Middle frontal gyrus (tissue), 1 donor: ENCODE data around the gene CS.
"Not testable (repeated sequence)": the region's sequence is repeated elsewhere in the genome, so short reads cannot be mapped to it uniquely, and the experiment has no call there.

Experiments
- DNase-seq: peaks from one replicate; pipeline ENCODE4 v3.0.0-alpha.2; 2015; ENCODE audit warnings: low spot score; ENCODE audit errors: extremely low spot score

Gene CS

DNA sequence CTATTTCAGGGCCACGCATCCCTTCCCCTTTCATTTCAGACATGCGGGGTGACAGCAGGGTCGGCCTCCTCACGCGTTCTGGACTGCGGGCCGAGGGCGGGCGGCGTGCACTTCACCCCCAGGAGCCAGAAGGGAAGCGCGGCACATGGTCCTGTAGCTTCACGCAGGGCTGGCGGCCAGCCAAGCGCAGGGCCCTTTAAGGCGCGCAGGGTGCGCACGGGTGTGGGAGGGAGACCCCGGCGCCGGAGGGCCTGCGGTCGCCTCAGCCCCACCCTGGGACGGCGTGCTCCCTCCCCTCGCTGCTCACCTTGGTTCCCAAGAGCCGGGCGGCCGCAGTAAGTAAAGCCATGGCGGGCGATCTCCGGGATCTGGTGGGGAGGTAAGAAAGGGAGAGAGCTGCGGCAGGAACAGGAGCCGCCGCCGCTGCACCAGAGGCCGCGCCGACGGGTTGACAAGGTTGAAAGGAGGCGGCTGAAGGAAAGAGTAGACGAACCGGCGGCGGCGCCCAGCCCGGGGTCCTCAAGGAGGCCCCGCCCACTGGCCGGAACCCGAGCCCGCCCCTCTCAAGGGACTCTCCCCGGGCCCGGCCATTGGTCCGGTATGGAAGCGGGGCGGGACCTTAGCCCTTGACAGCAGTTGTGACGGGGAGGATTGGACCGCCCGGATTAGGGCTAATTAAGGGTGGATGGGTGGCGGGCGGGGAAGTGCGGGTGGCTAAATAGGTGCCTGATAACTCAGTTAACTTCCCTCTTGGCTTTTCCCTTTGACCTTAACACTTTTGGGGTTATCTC lies at the start of gene CS:
CS (minus strand) TSS at position 478 of the 791 bp plus-strand sequence; CDS start at position 349, 129 bp downstream.
- peak; percentile 97 for DNase-seq

GRCh38 chr12:56348776-56349175 lies 48.6 kb upstream of the CS start:
- no peak for DNase-seq

- not testable (repeated sequence) for DNase-seq
These were observed 47.1 kb upstream of the CS start for GRCh38 chr12:56347255-56347654.

- DNase-seq, result no peak
These were observed 46.5 kb upstream of the CS start for GRCh38 chr12:56346675-56347074.

DNA sequence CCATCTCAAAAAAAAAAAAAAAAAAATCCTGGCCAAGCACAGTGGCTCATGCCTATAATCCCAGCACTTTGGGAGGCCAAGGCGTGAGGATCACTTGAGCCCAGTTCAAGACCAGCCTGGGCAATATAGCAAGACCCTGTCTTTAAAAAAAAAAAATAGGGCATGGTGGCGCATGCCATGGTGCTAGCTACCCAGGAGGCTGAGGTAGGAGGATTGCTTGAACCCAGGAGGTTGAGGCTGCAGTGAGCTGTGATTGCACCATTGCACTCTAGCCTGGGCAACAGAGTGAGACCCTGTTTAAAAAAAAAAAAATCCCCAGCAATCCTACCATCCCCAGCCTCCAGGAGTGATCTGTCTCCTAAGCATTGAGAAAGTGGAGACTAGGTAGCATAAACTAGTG lies 42.2 kb upstream of the CS start:
- not testable (repeated sequence) for DNase-seq

- no peak for DNase-seq
These were observed 41.5 kb upstream of the CS start for GRCh38 chr12:56341616-56342015.

- DNase-seq, result no peak
These were observed 39.0 kb upstream of the CS start for GRCh38 chr12:56339158-56339422.

DNA sequence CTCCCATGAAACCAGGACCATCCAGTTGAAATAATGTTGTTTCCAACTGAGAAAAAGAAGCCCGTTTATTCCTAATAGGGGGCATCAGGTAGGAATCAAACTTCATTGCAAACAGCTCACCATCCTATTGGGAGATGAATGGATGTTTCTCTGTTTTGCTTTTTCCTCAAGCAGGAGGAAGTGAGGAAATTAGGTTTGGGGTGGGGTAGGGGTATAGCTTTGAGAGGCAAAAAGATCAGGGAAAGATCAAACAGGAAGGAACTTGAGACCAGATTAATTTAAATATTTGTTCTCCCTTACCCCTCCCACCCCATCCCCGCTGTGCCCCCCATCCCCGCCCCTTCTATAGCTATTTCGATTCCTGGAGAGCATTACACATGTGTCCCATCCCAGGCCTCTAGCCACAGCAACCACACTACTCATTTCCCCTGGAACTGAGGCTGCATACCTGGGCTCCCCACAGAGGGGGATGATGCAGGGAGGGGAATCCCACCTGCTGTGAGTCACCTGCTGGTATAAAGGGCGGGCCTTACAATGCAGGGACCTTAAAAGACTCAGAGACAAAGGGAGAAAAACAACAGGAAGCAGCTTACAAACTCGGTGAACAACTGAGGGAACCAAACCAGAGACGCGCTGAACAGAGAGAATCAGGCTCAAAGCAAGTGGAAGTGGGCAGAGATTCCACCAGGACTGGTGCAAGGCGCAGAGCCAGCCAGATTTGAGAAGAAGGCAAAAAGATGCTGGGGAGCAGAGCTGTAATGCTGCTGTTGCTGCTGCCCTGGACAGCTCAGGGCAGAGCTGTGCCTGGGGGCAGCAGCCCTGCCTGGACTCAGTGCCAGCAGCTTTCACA lies 38.4 kb upstream of the CS start, which contains the start of gene IL23A:
IL23A (plus strand) TSS at position 577 of the 850 bp plus-strand sequence; CDS start at position 738, 161 bp downstream.
- DNase-seq, result no peak

DNA sequence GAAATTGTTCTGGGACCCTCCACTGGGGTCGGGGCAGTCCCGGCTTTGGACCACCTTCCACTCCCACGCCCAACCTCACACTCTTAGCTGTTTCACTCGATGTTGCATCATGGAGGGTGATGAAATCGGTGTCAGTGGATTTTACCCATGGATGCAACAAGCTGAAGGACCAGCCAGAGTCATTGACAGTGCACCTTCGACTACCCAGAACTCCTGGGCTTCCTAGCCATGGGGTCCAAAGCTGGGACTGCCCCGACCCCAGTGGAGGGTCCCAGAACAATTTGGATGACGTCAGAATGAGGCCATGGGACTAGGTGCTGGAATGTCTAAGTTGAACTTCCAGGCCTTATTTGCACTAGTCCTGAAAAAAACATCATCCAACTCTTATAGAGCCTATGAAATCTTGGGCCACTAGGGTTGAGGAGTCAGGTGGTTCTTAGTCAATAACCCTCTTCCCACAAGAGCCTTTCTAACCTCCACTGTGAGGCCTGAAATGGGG lies 37.7 kb upstream of the CS start:
- DNase-seq, result no peak

DNA sequence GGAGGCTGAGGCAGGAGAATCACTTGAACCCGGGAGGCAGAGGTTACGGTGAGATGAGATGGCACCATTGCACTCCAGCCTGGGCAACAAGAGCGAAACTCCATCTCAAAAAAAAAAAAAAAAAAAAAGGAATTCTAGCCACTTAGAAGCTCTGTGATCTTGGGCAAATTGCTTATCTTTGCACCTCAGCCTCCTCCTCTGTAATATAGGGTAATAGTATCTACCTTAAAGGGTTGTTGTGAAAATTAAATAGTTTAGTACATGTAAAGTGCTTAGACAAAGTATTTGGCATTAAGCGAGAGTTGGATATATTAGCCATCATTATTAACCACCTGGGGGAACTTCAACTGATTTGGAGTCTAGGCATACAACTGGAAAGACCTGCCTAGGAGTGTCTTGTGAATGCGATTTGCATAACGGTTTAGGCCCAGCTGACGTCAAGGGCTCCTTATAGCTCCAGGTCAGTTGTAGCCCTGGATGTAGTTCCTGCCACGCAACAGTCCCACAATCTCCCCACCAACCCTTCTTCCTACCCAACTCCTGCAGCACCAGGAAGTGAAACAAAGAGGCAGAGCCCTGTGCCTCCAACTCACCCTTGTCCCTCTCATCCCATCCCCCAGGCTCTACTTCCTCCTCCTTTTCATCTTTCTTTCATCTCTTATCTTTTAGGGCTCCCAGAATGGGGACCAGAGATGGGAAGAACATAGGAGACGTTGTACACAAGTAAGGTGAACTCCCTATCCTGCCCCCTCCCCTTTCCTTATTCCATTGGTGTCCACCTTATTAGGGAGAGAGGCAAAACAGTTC lies 36.4 kb upstream of the CS start:
- DNase-seq, result no peak

DNA sequence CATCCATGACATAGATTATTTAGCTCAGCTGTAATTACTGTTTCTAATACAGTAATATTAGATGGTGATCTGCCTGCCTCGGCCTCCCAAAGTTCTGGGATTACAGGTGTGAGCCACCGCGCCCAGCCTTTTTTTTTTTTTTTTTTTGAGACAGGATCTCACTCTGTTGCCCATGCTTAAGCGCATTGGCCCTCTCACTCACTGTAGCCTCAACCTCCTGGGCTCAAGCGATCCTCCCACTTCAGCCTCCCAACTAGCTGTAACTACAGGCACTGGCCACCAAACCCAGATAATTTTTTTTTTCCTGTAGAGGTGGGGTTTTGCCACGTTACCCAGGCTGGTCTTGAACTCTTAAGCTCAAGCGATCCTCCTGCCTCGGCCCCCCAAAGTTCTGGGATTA lies 35.4 kb upstream of the CS start:
- DNase-seq, result not testable (repeated sequence)

GRCh38 chr12:56334490-56334793 lies 34.3 kb upstream of the CS start:
- no peak for DNase-seq

DNA sequence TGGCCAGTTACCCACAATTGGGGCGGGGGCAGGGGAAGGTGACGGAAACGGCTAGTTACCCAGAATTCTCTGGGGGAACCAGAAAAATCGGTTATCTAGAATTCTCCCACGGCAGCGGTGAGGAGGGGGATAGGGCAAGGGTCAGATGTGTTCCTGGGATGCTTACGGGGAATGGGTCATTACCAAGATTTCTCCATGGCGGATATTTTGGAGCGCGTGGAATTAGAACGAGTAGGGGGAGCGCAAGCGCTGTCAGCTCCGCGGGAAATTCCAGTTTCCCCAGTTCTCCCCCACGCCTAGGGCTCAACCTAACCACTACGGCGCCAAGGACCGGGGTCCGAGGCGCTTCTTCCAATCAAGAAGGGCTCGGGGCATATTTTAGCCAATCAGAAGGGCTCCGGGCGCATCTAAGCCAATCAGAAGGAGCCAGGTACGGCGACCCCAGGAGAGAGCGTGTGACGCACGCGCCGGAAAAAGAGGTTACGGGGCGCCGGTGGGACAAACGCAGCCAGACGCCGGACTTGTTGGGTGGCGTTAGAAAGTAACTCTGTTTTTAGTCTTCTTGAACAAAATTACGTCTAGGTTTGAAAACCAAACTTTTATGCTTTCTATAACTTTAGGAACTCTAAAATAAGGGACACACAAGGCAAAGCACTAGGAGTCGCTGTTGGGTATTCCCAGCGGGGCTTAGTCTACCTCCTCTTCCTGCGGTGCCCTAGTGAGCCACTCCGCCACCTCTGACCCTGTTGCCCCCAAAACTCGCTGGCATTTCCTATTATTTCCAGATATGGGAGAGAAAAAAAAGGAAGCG lies 33.8 kb upstream of the CS start, which contains the start of gene PAN2:
PAN2 (minus strand) TSS at position 322 of the 811 bp plus-strand sequence. CDS start 906 bp downstream, outside the sequence.
- DNase-seq, result peak; percentile 95

- DNase-seq, result no peak
These were observed 33.1 kb upstream of the CS start for GRCh38 chr12:56333197-56333678.

DNA sequence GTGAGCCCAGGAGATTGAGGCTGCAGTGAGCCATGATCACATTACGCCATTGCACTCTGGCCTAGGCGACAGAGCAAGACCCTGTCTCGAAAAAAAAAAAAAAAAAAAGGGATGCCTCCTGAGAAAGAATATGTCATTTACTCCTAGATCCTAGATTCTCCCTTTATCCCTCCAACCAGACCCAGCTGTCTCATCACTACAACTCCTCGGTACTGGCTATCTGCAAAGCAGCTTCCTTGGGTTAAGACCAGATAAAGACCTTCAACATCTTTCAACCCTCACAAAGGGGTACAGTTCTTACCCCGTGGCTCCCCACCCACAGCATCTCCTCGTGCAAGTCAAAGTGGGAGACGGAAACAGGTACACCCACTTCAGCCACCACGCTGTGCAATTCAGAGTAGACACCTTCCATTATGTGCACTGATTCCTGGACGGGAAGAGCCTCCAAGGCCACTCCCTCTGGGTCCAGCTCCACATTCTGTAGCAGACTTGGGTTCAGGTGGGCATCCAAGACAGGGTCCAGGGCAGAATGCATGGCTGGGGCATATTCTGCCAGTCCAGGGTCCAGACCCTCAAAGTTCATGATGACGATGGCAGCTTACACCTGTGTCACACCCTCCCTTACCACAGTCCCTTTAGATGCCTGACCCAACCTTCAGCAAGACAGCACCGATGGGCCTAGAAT lies 32.5 kb upstream of the CS start:
- DNase-seq, result no peak

GRCh38 chr12:56330936-56331490 lies 30.9 kb upstream of the CS start:
- DNase-seq, result no peak

GRCh38 chr12:56326533-56326932 lies 26.4 kb upstream of the CS start:
- no peak for DNase-seq

- DNase-seq, result no peak
These were observed 26.0 kb upstream of the CS start for GRCh38 chr12:56326126-56326525.

- DNase-seq, result no peak
These were observed 24.1 kb upstream of the CS start for GRCh38 chr12:56324206-56324605.

GRCh38 chr12:56321610-56322009 lies 21.5 kb upstream of the CS start:
- not testable (repeated sequence) for DNase-seq
